Measurements from ENCODE around the gene DENND4A.

- TF ChIP-seq CTCF (IDR thresholded peaks at IDR 0.05) (no peak), POLR2A (IDR thresholded peaks at IDR 0.05) (no peak), POLR2AphosphoS5 (IDR thresholded peaks at IDR 0.05) (no peak), EP300 (IDR thresholded peaks at IDR 0.05) (no peak)
Measured at GRCh38 chr15:65818927-65819562, 27.0 kb upstream of the DENND4A start.
